DMS53 treated with DMSO at 0.1 percent for 48 hours (cell line): ENCODE results near the gene PPP1CA.
"Not testable (repeated sequence)": the region's sequence is repeated elsewhere in the genome, so short reads cannot be mapped to it uniquely, and the experiment has no call there.

Experiments
- DNase-seq: peaks from one replicate; lab custom pipeline; 2025; ENCODE audit not compliant: unreplicated experiment; lab: John Stamatoyannopoulos, UW

PPP1CA gene

DNA sequence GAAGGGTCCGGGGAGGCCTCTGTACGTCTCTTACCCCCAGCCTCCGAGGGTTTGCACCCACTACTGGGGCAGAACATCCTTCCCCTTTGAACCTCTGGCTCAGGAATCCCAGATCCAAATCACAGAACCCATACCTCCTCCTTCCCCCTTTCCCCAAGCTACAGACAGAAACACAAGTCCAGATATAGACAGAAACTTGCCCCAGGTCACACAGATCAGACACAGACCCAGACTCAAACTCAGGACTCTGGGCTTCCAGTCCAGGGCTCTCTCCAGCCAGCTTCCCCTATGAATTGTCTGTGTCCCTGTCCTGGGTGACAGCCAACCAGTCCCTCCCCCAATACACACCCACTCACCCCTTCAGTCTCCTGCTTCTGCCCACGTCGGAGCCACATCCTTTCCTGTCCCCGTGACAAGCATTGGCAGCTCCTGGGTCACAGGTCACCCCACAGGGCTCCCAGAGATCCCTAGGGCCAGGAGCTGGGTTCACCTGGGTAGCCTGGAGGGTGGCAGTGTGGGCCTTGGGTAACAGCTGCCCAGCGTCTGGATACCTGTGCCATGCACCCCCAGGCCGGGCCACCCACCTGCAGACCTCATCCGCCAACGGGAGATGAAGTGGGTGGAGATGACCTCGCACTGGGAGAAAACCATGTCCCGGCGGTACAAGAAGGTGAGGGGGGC is 3.0 kb upstream of the PPP1CA start:
- no peak for DNase-seq

DNA sequence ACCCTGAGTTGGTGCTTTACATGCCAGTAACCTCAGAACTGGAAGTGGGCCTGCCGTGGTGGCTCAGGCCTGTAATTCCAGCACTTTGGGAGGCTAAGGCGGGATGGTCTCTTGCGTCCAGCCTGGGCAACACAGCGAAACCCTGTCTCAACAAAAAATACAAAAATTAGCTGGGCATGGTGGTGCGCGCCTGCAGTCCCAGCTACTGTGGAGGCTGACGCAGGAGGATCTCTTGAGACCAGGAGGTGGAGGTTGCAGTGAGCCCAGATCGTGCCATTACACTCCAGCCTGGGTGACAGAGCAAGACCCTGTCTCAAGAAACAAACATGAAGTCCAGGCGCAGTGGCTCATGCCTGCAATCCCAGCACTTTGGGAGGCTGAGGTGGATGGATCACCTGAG is 1.4 kb upstream of the PPP1CA start:
- not testable (repeated sequence) for DNase-seq

DNA sequence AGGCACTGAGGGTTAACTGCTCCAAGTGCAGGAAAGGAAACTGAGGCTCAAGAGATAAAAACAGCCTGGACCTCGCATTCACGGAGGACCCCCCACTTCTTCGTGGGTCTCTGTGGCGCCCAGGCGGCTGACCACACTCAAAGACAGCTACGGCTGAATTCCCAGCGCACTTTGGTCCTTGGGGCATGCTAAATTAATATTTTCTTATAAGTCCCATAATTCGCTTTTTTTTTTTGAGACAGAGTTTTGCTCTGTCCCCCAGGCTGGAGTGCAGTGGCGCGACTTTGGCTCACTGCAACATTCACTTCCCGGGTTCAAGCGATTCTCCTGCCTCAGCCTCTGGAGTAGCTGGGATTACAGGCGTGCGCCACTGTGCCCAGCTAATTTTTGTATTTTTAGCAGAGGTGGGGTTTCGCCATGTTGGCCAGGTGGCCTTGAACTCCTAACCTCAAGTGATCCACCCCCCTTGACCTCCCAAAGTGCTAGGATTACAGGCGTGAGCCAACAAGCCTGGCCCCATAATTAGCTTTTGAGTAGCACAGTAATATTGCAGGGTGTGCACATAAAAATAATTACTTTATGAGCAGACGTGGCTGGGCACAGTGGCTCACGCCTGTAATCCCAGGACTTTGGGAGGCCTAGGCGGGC is 658 bp upstream of the PPP1CA start:
- DNase-seq = not testable (repeated sequence)

DNA sequence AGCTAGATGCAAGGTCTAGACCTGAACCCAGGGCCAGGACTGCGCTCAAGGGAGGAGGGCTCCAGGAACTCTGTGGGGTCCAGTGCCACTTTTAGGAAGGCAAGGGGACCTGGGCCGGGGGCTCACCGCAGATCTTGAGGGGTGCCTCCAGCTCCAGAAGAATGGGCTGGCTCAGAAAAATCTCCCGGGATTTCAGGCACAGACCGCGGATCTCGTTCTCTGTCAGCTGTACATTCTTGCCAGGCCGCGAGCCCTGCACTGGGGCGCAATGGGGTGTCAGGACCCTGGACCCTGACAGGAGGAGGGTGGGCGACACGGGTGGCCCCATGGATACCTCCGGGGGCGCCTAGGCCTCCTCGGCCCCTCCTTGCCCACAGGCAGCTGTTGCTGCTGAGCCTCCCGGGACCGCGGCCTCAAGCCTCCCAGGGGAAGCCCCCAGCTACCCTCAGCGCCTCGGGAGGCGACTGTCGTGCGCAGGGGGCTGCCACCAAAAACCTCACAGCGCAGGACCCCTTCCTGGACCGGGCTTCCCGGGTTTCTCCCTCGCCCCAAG is 640 bp downstream of the PPP1CA start:
- no peak for DNase-seq

DNA sequence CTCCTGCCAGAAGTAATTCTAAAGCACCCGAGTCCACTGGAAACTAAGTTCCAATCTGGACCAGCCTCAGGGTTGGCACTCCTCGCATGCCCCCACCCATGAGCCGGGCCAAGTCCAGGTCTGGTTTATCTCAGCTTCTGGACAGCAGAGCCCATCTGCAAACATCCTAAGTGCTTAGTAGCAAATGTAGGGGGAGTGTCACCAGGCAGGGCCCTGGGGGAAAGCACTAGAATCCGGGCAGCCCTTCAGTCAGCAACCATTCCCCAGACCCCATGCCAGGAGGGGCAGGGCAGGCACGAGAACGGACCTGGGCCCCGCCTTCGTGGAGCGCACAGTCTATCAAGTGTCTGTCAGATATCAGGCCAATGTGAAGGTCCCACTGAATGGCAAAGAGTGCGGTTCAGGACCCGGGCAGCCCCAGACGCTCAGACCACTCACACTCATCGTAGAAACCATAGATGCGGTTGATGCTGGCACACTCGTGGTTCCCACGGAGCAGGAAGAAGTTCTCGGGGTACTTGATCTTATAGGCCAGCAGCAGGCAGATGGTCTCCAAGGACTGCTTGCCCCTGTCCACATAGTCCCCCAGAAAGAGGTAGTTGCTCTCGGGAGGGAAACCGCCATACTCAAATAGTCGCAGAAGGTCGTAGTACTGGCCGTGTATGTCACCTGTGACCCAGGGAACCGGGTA is 1.3 kb downstream of the PPP1CA start:
- DNase-seq = no peak

DNA sequence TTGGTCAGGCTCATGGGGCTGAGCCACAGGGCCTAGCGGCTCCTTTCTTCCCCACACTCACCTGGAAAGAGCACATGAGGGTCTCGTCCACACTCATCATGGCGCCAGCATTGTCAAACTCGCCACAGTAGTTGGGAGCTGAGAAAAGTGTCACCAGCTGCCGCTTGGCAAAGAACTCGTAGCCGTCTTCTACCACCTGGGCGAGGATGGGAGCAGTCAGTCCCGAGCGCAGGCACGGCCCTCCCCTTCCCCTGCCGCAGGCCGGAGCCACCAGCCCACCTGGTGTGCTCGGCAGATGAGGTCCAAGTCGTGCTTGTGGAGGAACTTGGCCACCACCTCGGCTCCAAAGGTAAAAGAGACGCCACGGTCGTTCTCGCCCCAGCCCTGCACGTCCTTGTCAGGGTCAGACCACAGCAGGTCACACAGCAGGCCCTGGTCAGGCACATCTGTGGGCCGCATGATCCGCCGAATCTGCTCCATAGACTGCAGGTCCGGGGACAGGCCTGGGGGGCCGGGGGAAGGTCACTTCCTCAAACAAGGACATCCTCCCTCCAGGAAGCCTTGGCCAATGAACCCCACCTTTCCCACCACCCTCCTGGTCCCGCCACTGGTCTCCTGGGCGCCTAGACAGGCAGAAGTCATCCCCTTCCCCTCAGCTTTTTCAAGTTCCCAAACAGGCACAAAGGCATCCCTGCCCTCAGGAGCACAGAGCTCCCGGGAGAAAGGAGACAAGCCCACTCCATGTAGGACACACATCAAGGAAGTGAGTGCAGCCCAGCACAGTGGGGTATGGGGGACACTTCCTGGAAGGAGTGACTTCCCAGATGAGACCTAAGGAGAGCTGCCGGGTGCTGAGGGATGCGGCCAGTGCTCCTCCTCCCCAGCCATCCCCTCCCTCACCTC is 2.7 kb downstream of the PPP1CA start:
- no peak for DNase-seq

DNA sequence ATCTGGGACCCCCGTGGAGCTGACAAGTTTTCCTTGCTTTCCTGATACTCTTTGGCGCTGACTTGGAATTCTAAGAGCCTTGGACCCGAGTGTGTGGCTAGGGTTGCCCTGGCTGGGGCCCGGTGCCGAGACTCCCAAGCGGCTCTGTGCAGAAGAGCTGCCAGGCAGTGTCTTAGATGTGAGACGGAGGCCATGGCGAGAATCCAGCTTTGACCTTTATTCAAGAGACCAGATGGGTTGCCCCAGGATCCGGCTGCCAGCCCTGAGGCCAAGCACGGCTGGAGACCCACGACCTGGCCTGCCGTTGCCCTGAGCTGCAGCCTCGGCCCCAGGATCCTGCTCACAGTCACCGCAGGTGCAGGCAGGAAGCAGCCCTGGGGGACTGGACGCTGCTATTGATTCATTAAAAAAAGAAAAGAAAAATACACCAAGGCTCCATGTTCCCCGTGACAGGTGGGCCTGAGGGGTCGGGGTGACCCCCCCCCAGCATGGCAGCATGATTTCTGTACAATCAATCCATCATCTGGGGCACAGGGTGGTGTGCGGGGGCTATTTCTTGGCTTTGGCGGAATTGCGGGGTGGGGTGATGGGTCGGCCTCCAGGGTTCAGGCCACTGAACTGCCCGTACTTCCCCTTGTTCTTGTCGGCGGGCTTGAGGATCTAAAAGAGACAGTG is 3.5 kb downstream of the PPP1CA start:
- no peak for DNase-seq

DNA sequence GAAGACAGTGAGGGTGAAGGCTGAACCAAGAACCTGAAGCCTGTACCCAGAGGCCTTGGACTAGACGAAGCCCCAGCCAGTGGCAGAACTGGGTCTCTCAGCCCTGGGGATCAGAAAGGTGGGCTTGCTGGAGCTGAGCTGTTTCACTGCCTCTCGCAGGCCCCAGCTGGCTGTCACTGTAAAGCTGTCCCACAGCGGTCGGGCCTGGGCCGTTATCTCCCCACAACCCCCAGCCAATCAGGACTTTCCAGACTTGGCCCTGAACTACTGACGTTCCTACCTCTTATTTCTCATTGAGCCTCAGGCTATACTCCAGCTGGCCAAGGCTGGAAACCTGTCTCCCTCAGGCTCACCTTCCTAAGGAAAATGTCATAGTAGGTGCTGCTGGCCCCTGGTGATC is 4.1 kb downstream of the PPP1CA start:
- DNase-seq = no peak

DNA sequence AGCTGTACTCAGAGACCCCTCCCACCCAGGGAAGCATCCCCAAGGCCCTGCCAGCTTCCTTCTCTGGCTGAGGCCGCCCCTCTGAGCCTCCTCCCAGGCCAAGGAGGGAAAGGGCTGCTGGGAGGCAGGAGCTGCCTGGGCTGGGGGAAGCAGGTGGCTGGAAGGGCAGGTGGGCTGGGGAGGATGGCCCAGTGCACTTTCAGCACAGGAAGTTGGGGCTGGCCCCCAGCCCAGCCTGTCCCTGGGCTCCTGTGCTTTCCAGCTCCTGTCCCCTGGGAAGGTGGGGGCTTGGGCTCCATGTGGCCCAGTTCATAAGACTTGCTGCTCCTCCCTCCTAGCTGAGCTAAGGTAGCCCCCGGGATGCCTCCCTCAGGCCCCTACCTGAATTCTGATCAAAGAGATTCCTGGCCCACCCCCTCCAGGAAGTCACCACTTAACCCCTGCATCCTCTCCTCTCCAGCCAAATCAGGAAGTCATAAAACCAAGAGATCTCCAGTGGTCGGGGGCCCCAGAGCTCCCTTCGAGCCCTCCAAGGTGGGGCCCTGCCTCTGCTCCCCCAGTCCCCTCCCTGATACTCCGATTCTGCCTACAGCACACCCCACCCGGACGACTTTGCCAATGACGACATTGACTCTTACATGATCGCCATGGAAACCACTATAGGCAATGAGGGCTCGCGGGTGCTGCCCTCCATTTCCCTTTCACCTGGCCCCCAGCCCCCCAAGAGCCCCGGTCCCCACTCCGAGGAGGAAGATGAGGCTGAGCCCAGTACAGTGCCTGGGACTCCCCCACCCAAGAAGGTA is 4.9 kb downstream of the PPP1CA start:
- DNase-seq = no peak

DNA sequence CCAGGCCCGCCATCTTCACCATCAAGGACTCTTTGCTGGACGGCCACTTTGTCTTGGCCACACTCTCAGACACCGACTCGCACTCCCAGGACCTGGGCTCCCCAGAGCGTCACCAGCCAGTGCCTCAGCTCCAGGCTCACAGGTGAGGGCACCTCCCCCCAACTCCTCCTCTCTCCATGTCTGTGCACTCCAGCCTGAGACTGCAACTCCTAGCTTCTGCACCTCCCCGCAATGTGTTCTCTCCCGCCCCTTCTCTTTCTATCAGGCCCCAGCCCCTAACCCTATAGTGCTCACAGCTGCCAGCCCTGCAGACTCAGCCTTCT is 5.4 kb downstream of the PPP1CA start:
- no peak for DNase-seq

DNA sequence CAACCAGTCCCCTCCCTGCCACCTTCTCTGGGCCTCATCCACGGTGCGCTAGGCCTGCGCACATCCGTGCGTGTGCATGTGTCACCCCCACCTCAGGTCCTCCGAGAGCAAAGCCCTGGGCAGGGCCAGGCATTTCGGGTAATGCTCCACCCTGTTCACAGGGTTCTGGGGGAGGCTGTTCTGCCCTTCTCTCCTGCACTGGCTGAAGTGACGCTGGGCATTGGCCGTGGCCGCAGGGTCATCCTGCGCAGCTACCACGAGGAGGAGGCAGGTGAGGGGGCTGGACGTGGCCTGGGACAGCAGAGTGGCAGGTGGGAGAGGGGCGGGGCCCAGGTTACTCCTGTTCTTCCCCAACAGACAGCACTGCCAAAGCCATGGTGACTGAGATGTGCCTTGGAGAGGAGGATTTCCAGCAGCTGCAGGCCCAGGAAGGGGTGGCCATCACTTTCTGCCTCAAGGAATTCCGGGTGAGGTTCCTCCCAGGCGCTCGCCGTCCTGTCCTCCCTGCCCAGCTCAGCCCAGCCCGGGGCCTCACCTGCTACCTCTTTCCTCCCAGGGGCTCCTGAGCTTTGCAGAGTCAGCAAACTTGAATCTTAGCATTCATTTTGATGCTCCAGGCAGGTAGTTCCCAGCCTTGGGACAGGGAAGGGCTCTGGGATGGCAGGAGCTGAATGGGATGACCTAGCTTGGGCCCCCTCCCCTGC is 6.0 kb downstream of the PPP1CA start:
- DNase-seq = no peak

DNA sequence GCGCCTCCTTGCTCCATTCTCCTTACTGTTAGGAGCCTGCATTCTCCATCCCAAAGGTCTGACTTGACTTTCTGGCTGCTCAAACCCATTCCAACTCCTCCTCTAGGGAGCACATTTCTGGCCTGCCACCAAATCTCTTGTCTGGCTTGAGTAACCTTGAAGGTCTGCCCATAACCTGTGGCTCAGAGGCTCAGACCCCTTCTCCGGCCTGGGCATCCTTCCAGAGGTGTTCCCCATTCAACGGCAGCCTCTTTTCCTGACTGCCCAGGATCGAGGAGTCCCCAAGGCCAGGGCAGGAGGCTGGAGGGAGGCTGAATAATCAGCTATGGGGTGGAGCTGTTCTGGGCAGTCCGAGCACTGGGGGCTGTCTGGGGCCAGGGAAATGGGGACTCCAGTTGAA is 7.7 kb downstream of the PPP1CA start:
- DNase-seq = no peak

DNA sequence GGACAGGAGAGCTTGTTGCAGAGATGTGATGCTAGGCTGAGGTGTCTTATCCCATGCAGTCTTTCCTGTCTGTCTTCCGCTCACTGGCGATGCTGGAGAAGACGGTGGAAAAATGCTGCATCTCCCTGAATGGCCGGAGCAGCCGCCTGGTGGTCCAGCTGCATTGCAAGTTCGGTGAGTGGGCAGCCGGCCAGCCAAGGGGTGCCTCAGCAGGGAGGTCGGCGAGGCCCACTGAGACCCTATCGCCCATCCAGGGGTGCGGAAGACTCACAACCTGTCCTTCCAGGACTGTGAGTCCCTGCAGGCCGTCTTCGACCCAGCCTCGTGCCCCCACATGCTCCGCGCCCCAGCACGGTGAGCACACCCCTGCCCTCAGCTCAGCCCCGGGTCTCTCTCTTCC is 8.2 kb downstream of the PPP1CA start:
- DNase-seq = no peak

DNA sequence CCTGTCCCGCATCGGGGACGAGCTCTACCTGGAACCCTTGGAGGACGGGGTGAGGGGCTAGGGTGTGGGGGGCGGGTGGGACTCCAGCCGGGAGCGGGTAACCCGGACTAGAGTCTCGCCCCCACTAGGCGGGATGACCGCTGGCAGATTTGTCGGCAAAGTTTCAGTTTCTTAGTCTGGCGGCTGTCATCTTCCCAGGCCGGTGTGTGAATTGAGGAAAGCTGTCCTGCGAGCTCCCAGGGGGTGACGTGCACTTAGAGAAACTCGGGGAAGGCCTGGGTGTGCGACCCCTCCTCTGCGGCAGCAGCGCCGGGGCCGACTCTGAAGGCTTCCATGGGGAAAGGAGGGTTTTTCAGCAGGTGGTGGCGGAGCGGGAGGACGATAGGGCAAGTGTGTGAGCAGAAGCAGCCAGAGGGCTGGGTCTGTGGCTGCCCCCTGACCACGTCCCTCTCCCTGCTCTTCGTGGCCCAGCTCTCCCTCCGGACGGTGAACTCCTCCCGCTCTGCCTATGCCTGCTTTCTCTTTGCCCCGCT is 9.4 kb downstream of the PPP1CA start:
- DNase-seq = peak; percentile 36

DNA sequence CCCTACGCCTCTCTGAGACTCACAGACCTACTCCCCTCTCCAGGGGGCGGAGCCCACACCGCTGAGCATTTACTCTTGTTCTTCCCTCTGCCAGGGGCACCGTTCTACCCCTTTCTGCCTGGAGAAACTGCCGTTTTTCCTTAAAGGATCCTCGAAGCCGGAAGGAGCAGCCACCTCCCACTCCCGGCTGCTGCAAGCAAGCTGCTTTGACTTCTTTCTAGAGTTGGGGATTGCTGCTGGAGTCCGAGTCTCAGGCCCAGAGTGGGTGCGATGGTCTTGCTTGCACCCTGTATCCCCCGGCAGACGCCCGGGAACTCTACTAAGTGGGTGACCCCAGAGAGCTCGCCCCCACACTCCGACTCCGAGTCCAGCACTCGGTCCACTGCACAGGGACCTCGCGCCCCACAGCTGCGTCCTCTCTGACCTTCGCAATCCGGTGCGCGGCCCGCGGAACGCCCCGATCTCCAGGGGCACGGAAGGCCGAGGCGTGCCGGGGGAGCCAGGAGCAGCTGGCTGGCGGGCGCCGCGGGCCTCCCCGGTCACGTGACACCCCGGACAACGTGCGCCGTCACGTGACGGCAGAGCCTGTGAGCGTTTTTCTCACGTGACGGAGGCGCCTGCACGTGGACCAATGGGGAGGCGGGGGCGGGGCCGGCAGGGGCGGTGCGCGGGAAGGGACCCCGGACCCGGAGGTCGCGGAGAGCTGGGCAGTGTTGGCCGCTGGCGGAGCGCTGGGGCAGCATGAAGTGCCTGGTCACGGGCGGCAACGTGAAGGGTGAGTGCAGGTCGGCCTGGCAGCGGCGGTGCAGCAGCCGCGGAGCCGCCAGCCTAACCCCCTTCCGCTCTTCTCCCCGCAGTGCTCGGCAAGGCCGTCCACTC is 10.1 kb downstream of the PPP1CA start, which contains the start of gene RAD9A:
Gene RAD9A, plus strand, starts transcription at position 683 of the 879 bp plus-strand sequence. Its CDS starts 59 bp downstream, at position 742.
- DNase-seq = peak; percentile 94

DNA sequence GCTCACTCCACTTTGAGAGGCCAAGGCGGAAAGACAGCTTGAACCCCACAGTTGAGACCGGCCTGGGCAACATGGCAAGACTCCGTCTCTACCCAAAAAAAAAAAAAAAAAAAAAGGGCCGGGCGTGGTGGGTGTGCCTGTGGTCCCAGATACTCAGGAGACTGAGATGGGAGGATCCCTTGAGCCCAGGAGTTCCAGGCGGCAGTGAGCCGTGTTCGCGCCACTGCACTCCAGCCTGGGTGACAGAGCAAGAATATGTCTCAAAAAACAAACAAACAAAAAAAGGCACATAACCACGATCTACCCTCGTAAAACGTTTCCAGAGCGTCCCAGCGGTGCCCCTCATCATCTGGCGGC is 10.7 kb downstream of the PPP1CA start:
- DNase-seq = no peak

DNA sequence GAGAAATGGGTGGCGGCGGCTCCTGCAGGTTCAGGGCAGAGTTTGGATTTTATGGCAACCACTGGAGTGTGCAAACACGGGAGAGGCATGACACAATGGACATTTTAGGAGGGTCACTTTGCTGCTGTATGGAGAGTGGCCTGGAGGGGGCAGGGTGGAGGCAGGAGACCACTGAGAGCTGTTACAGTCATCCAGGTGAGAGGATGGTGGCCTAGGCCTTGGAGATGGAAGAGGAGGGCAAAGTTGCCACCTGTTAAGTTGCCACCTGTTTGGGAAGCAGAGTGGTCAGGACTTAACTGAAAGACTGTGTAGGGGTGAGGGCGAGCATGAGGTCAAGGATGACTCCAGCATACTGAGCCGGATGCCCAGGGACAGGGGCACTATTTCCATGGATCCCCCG is 12.2 kb downstream of the PPP1CA start:
- peak; percentile 20 for DNase-seq

DNA sequence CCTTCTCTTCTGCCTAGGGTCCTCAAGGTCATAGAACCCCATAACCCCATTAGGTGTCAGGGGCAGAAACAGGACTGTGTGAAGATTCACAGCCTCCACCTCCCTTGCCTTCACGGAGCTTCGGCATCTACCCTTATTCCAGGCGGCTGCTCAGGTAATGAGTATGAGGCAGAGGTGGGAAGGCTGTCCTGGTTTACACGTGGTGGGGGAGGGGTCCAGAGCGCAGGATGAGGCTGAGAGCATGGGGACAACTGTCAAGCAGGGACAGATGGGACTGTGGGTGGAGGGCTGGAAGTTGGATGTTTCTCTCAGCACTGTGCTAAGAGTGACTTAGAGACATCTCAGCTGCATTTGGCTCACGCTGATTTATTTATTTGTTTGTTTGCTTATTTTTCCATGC is 14.1 kb downstream of the PPP1CA start:
- DNase-seq = no peak
